Nephron (organoid): ENCODE results near the gene POLE3.
"Not testable (repeated sequence)": the region's sequence is repeated elsewhere in the genome, so short reads cannot be mapped to it uniquely, and the experiment has no call there.

ENCODE experiments used
- H3K27ac Mint-ChIP-seq, 3 experiments: 2 replicates each; pipeline ENCODE4 v1.8.0; 2020; ENCODE audit warnings: mixed read lengths in 3 of 3, mild to moderate bottlenecking in 2 of 3, moderate library complexity in 1 of 3
- H3K27me3 Mint-ChIP-seq: 2 replicates; pipeline ENCODE4 v1.8.0; 2021; ENCODE audit warnings: low read depth, mild to moderate bottlenecking, moderate library complexity, mixed read lengths
- H3K36me3 Mint-ChIP-seq: 2 replicates; pipeline ENCODE4 v1.8.0; 2020; ENCODE audit warnings: low read depth, mixed read lengths
- H3K4me1 Mint-ChIP-seq: 2 replicates; pipeline ENCODE4 v1.8.0; 2020; ENCODE audit warnings: mixed read lengths
- H3K4me3 Mint-ChIP-seq, 3 experiments: 2 replicates each; pipeline ENCODE4 v1.8.0; 2020; ENCODE audit warnings: mild to moderate bottlenecking in 3 of 3, mixed read lengths in 3 of 3, moderate library complexity in 2 of 3
- H3K9me3 Mint-ChIP-seq: 2 replicates; pipeline ENCODE4 v1.8.0; 2020; ENCODE audit warnings: mixed read lengths
- TF ChIP-seq, protein P1 (sequence below), 3 experiments: fragments of 200-600 bp; sonication (generic); IDR thresholded peaks; one replicate each; pipeline ENCODE4 v1.5.0; 2021; ENCODE audit warnings: antibody characterized with exemption in 3 of 3; ENCODE audit not compliant: unreplicated experiment in 3 of 3

The POLE3 gene

DNA sequence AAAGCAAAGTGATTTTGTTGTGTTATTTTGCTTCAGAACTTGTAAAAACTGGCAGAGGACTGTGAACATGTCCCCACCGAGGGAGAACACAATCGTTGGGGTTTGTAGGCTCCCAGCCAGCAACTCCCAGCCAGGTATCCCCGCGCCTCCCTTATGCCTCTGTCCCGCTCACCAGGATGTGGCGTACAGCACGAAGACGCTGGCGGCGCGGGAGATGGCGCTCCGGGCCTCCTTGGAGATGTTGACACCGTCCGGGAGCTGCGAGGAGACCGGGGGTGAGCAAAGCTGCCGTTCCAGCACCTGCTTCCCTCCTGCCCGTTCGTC lies 630 bp downstream of the POLE3 start:
- H3K36me3 Mint-ChIP-seq, result peaks cover 27% of the 10 kb centered on the region
- H3K4me1 Mint-ChIP-seq, result peaks cover 21% of the 10 kb centered on the region
- peak overlapping the region; percentile 99 to 100 (median 100) for H3K27ac Mint-ChIP-seq
- H3K9me3 Mint-ChIP-seq, result no peaks in the 10 kb centered on the region
- TF ChIP-seq, protein P1, sequence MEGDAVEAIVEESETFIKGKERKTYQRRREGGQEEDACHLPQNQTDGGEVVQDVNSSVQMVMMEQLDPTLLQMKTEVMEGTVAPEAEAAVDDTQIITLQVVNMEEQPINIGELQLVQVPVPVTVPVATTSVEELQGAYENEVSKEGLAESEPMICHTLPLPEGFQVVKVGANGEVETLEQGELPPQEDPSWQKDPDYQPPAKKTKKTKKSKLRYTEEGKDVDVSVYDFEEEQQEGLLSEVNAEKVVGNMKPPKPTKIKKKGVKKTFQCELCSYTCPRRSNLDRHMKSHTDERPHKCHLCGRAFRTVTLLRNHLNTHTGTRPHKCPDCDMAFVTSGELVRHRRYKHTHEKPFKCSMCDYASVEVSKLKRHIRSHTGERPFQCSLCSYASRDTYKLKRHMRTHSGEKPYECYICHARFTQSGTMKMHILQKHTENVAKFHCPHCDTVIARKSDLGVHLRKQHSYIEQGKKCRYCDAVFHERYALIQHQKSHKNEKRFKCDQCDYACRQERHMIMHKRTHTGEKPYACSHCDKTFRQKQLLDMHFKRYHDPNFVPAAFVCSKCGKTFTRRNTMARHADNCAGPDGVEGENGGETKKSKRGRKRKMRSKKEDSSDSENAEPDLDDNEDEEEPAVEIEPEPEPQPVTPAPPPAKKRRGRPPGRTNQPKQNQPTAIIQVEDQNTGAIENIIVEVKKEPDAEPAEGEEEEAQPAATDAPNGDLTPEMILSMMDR (IDR thresholded peaks at IDR 0.05; ENCODE audit: unreplicated experiment in 3 of 3), result no peak
- H3K4me3 Mint-ChIP-seq, result peak overlapping the region; percentile 92 to 99 (median 95)
- no peaks in the 10 kb centered on the region for H3K27me3 Mint-ChIP-seq

GRCh38 chr9:113409481-113409880 lies 994 bp downstream of the POLE3 start:
- TF ChIP-seq, protein P1 (IDR thresholded peaks at IDR 0.05; ENCODE audit: unreplicated experiment in 3 of 3), result no peak
- Mint-ChIP-seq H3K27me3 (no peaks in the 10 kb centered on the region), H3K4me1 (peaks cover 21% of the 10 kb centered on the region), H3K27ac (peak overlapping the region; percentile 99 to 100 (median 100)), H3K9me3 (no peaks in the 10 kb centered on the region), H3K36me3 (peaks cover 27% of the 10 kb centered on the region), H3K4me3 (peak overlapping the region; percentile 92 to 99 (median 95))

- peak overlapping the region; percentile 78 to 95 (median 92) for H3K4me3 Mint-ChIP-seq
- not testable (repeated sequence) for H3K27me3 Mint-ChIP-seq, H3K9me3 Mint-ChIP-seq
- H3K27ac Mint-ChIP-seq, result peak overlapping the region; percentile 73 to 87 (median 75)
- TF ChIP-seq, protein P1 (IDR thresholded peaks at IDR 0.05; ENCODE audit: unreplicated experiment in 3 of 3), result peak; percentile 70 to 85 (median 78)
- H3K36me3 Mint-ChIP-seq, result peaks cover 27% of the 10 kb centered on the region
- peaks cover 21% of the 10 kb centered on the region for H3K4me1 Mint-ChIP-seq
Measured at GRCh38 chr9:113406873-113407511, 3.5 kb downstream of the POLE3 start.

- Mint-ChIP-seq H3K36me3 (peaks cover 27% of the 10 kb centered on the region), H3K4me1 (peaks cover 27% of the 10 kb centered on the region)
- not testable (repeated sequence) for H3K27me3 Mint-ChIP-seq, H3K27ac Mint-ChIP-seq, H3K4me3 Mint-ChIP-seq, H3K9me3 Mint-ChIP-seq
Measured at GRCh38 chr9:113406353-113406752, 4.1 kb downstream of the POLE3 start.

- TF ChIP-seq, protein P1 (IDR thresholded peaks at IDR 0.05; ENCODE audit: unreplicated experiment in 3 of 3), result no peak
- Mint-ChIP-seq H3K4me1 (peaks cover 28% of the 10 kb centered on the region), H3K9me3 (no peaks in the 10 kb centered on the region), H3K27ac (peak overlapping the region in 2 of 3 experiments; percentile 52 to 60), H3K27me3 (no peaks in the 10 kb centered on the region), H3K36me3 (peaks cover 17% of the 10 kb centered on the region), H3K4me3 (peak overlapping the region in 1 of 3 experiments; percentile 22)
Measured at GRCh38 chr9:113403646-113404045, 6.8 kb downstream of the POLE3 start.

DNA sequence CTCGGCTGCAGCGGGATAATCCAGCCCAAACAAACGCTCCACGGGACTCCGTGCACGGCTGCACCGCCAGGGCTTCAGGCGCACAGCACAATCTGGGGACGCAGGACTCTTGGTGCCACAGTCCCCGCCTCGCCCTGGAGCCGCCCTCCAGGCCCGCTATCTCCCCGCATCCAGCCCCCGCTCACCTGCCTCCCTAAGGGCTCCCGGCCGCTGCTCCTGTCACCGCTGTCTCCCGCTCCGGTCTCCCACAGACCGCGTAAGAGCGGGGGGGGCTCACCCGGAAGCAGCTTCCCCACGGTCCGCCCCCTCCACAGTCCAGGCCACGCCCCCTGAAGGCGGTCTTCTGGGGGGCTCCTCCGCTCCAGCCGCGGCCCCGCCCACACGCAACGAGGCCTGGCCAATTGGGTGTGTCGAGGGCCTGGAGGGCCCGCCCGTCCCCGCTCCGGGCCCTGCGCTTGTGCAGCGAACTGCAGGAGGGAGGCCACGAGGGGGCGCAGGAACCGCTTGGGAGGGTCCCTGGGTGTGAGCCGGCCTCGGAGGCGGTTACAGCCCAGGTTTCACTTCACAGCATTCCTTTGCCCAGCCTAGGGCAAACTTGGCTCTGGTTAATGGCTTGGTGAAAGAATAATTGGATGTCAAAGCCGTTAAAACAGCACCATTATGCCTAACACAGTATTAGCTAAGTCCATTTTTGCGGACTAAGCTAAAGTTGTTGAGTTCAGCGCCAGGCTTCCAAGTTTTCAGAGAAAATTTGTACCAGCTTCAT lies 9.3 kb downstream of the POLE3 start, which contains the start of gene ALAD:
TSS of gene ALAD (minus strand) at position 258 of the 766 bp plus-strand sequence. CDS start 7,725 bp downstream, outside the sequence.
- Mint-ChIP-seq H3K27ac (peak within 1 kb of the TSS; percentile 62 to 95 (median 85)), H3K4me3 (peak within 1 kb of the TSS; percentile 94 to 96 (median 95)), H3K4me1 (peaks cover 21% of the 10 kb centered on the region), H3K9me3 (no peaks in the 10 kb centered on the region), H3K27me3 (no peaks in the 10 kb centered on the region), H3K36me3 (no peaks in the 10 kb centered on the region)
- TF ChIP-seq, protein P1 (IDR thresholded peaks at IDR 0.05; ENCODE audit: unreplicated experiment in 3 of 3), result peak; percentile 91 to 99 (median 97)
